ENCODE data around the gene NSD2.

- no peak for TF ChIP-seq POLR2AphosphoS5 (IDR thresholded peaks at IDR 0.05; ENCODE audit: borderline replicate concordance, low read depth, low read length)
- no peak for TF ChIP-seq EZH2 (IDR thresholded peaks at IDR 0.05)
- no peak for TF ChIP-seq FOXP2 (optimal IDR thresholded peaks at IDR 0.05; ENCODE audit: control extremely low read depth, extremely low read length, insufficient read depth)
Observed at GRCh38 chr4:1945124-1945895, 74.1 kb downstream of the NSD2 start.
